K562 (cell line): ENCODE data around the gene ACSL6.

ENCODE experiments used
- DDX20 ChIP-seq: fragments of 450-650 bp; IDR thresholded peaks from 2 replicates; pipeline ENCODE4 v1.6.1; 2016; ENCODE audit warnings: missing genetic modification characterization, low read depth, mild to moderate bottlenecking, missing compliant biosample characterization, moderate library complexity
- ELF1 ChIP-seq: fragments of 200-800 bp; sonication (Bioruptor generic); IDR thresholded peaks from 2 replicates; pipeline ENCODE4 v1.6.1; 2016; ENCODE audit warnings: missing genetic modification characterization, missing compliant biosample characterization
- EP300 ChIP-seq: IDR thresholded peaks from 2 replicates; pipeline ENCODE4 v1.6.1; 2012; ENCODE audit warnings: low read length, improper control_type of control experiment
- EZH2 ChIP-seq: IDR thresholded peaks from 2 replicates; pipeline ENCODE4 v1.6.1; 2012; ENCODE audit warnings: low read depth, mild to moderate bottlenecking, inconsistent platforms, low read length, borderline replicate concordance
- HNRNPUL1 ChIP-seq: fragments of 200-400 bp; formaldehyde crosslinking; IDR thresholded peaks from 2 replicates; pipeline ENCODE4 v1.6.1; 2017; ENCODE audit warnings: low read length
- KAT2B ChIP-seq: IDR thresholded peaks from one replicate; pipeline ENCODE4 v1.6.1; 2012; ENCODE audit warnings: low read depth, mild to moderate bottlenecking, control low read depth, inconsistent platforms, low read length, moderate library complexity
- MED1 ChIP-seq: sonication (generic); formaldehyde crosslinking; IDR thresholded peaks from 2 replicates; pipeline ENCODE4 v1.8.1; 2023; ENCODE audit warnings: missing genetic modification reagents, borderline replicate concordance
- MTA2 ChIP-seq: fragments of 450-650 bp; IDR thresholded peaks from 2 replicates; pipeline ENCODE4 v1.6.1; 2016; ENCODE audit warnings: low read depth
- POLR2A ChIP-seq: fragments of 450-650 bp; conservative IDR thresholded peaks from 2 replicates; pipeline ENCODE4 v1.6.1; 2016
- PRPF4 ChIP-seq: fragments of 200-400 bp; formaldehyde crosslinking; IDR thresholded peaks from one replicate; pipeline ENCODE4 v1.6.1; 2017; ENCODE audit warnings: low read length, low read depth, mild to moderate bottlenecking; ENCODE audit not compliant: insufficient read depth, poor library complexity, severe bottlenecking
- TAF1 ChIP-seq: IDR thresholded peaks from 2 replicates; pipeline ENCODE4 v1.6.1; 2011; ENCODE audit warnings: mild to moderate bottlenecking, low read length, moderate library complexity; ENCODE audit not compliant: insufficient read depth, control insufficient read depth, severe bottlenecking; ENCODE audit errors: extremely low read depth
- ZNF274 ChIP-seq: IDR thresholded peaks from 2 replicates; pipeline ENCODE4 v1.6.1; 2011; ENCODE audit warnings: low read depth, mild to moderate bottlenecking, low read length, moderate library complexity, borderline replicate concordance
- ZNF764 ChIP-seq: fragments of 250-450 bp; sonication (Bioruptor Pico); IDR thresholded peaks from 2 replicates; pipeline ENCODE4 v1.4.0; 2020; ENCODE audit warnings: low read depth, mild to moderate bottlenecking, moderate library complexity
- TF ChIP-seq, protein P1 (sequence below): IDR thresholded peaks from 3 replicates; pipeline ENCODE4 v1.6.1; 2011; ENCODE audit warnings: borderline replicate concordance, mild to moderate bottlenecking; ENCODE audit not compliant: insufficient read length, insufficient read depth

DNA sequence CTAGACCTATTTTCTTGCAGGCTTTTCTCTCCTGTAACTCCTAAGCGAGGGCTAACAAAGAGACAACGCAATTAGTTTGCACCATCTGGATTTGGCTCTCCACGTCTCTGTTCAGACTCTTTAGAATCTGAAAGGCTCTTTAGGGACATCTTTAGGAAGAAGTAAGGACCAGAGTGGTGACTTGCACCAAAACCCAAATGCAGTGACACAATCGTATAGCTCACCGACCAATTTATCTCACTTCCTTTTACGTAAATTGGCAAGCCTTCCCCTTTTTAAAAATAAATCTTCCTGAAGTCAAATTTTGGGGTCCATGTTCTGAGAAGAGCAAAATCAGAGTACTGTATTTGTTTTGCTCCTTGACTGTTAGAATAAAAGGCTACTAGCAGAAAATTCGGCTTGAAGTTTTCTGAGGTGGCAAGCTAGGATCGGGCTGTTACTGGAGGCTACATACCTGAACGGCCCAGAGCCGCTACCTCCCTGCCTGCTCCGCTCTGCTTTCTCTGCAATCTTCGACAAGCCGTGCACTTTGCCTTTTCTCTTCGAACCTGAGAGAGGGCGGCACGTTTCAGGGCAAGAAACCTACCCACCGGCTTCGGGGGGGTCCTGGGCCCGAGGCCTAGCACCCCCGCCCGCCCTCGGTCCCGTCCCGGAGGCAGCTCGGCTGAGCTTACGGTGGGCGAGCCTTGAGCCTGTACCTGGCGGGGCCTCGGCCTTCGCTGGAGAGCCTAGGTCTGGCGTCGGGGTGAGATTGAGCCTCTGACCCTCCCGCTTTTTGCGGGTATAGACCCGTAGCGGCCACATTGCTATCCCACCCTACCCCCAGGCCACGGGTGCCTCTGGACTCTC lies 66.5 kb downstream of the ACSL6 start:
- no peak for TF ChIP-seq EZH2
- TF ChIP-seq ZNF274: no peak
- TF ChIP-seq POLR2A: no peak
- TF ChIP-seq PRPF4: no peak
- TF ChIP-seq MTA2: no peak
- no peak for TF ChIP-seq ELF1 (tag)
- no peak for TF ChIP-seq MED1
- TF ChIP-seq ZNF764 (CRISPR knock-in tag): no peak
- TF ChIP-seq, protein P1, sequence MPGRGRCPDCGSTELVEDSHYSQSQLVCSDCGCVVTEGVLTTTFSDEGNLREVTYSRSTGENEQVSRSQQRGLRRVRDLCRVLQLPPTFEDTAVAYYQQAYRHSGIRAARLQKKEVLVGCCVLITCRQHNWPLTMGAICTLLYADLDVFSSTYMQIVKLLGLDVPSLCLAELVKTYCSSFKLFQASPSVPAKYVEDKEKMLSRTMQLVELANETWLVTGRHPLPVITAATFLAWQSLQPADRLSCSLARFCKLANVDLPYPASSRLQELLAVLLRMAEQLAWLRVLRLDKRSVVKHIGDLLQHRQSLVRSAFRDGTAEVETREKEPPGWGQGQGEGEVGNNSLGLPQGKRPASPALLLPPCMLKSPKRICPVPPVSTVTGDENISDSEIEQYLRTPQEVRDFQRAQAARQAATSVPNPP: no peak
- TF ChIP-seq TAF1: no peak
- no peak for TF ChIP-seq KAT2B
- TF ChIP-seq EP300: no peak
- no peak for TF ChIP-seq HNRNPUL1
- TF ChIP-seq DDX20 (tag): no peak
